GM18907 (cell line): ENCODE measurements around the gene C22orf15.
A peak's percentile ranks its signal among the peaks of the same experiment; 100 is the strongest.

Experiments
- ATAC-seq: cut with Tn5 transposase; IDR thresholded peaks from one replicate; pipeline ENCODE4 v1.9.1; 2021; ENCODE audit warnings: mild to moderate bottlenecking, moderate library complexity; ENCODE audit not compliant: unreplicated experiment

C22orf15 gene

DNA sequence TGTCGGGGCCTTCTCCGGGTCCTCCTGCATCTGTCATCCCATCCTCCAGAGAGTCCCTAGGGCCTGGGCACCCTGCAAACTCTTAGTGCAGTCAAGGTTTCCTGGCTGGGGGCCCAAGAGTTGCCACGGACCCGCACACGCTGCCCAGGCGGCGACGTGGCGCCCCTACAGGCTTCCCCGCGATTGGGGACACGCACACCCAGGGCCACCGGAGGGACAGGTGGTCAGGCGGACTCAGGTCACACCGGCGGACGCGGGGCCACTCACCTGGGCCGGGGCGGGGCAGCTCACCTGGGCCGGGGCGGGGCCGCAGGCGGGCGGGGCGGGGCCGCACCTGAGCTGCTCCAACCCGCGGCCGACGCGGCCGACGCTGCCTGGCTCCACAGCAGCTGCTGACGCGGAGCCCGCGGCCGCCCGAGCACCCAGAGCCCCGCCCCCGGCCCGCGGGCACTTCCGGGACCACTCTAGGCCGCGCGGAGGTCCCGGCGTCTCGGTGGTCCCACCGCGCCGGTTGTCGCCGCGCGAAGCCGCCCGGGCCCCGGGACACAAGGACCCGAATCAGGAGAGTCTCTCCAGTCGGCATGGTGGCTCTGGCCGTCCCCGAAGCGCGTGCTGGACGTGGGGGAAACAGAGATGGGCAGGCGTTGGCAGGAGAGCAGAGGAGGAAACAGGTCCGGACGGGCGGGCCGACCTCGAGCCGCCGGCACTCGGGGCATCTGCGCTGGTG, 11.9 kb upstream of the C22orf15 start, which contains the start of gene ZNF70:
Gene ZNF70, minus strand, starts transcription at position 399 of the 727 bp plus-strand sequence. CDS start 5,972 bp downstream, outside the sequence.
- ATAC-seq = peak; percentile 65

- ATAC-seq = no peak
Observed at GRCh38 chr22:23751441-23751996, 11.3 kb upstream of the C22orf15 start.

DNA sequence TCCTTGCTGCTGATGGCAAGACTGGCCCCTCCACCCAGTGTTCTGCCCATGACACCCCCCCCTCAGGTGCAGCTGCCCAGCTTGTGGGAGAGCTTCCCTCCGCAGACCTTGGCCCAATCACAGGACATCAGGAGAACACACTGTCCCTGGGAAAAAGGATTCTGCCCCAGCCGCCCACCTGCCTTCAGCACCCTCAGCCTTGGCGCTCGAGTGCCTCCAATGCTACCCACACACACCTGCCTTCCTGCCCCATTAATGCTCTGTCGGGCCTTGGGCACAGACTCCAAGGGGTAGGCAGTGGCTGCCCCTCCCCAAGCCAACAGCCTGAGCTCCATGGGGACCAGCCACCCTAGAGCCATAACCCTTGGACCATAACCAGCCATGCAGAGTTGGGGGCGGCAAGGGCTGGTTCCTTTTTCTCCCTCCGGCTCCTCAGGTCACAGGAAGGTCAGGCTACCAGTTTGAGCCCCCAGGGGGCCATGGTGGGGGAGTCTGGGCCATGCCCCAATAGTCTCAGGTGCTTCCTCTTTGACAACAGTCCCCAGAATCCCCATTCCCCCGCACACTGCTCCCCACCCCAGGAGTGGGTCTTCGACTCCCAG, 10.6 kb upstream of the C22orf15 start:
- no peak for ATAC-seq

DNA sequence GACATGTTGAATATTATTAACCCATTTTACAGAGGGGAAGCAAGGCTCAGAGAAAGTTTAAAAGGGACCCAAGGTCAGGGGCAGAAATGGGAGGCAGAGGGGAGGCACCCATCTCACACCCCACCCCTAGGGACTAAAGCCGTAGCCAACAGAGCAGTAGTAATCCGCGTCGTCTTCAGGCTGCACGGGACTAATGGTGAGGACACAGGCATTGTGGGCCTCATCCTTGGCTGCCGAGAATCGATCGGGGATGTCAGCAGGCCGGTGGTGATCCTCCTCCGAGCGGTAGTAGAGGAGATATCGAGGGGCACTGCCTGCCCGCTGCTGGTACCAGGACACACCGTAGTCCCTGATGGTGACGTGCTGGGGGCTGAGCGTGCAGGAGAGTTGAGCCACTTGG, 10.0 kb upstream of the C22orf15 start:
- ATAC-seq = no peak

DNA sequence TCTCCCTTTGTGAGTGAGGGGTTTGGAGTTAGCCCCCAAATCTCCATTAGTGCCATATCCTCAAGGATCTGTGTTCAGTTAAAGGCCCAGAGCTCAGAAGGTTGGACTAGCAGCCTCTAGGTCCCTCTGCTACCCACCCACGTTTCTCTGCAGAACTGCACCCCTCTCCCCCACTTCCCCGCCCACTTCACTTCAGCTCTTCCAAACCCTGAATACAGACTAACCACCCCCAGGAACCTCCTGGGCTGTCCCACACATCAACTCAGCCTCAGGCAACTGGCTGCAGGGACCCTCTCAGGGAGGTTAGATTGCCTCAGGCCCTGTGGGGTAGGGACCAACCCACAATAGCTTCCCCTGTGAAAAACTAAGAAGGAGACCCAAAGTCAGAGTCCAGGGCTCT, 9.4 kb upstream of the C22orf15 start:
- no peak for ATAC-seq

GRCh38 chr22:23754220-23754919, 8.4 kb upstream of the C22orf15 start, which contains the start of gene VPREB3:
Gene VPREB3, minus strand, starts transcription at chr22:23754425. Its CDS starts 62 bp downstream, at chr22:23754363.
- no peak for ATAC-seq

GRCh38 chr22:23754980-23755636, 7.7 kb upstream of the C22orf15 start:
- ATAC-seq = no peak

DNA sequence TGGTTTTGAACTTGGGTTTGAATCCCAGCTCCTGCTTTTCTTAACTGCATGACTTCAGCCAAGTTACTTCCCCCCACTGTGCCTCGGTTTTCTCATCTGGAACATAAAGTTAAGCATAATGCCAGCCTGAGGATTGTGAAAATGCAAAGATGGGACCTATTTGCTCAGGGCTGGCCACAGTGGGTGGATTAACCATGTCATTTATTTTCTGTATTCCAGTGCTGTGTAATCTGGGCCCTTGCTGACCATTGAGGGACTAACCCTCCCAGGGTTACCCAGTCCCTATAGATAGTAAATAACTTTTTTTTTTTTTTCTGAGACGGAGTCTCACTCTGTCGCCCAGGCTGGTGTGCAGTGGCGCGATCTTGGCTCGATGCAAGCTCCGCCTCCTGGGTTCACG, 7.1 kb upstream of the C22orf15 start:
- ATAC-seq = no peak

GRCh38 chr22:23756891-23757290, 5.9 kb upstream of the C22orf15 start:
- no peak for ATAC-seq

GRCh38 chr22:23759566-23759965, 3.2 kb upstream of the C22orf15 start:
- ATAC-seq = no peak

DNA sequence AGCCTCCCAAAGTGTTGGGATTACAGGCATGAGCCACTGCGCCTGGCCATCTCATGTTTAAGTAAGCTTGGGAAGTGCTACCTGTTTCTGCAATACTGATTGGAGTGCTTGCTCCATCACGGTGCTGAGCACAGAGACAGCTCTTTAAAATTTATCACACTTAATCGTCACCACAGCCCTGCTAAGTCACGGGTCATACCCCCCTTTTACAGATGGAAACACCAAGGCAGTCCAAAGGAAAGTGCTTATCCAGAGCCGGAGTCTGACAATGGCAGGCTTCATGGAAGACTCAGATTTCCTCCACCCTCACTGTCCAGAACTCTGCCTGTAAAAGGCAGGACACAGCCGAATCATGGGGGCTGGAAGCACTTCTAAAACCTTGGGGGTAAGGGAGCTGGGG, 2.7 kb upstream of the C22orf15 start:
- no peak for ATAC-seq

GRCh38 chr22:23763579-23763945, 772 bp downstream of the C22orf15 start:
- no peak for ATAC-seq

- ATAC-seq = no peak
Observed at GRCh38 chr22:23763954-23764353, 1.2 kb downstream of the C22orf15 start.

DNA sequence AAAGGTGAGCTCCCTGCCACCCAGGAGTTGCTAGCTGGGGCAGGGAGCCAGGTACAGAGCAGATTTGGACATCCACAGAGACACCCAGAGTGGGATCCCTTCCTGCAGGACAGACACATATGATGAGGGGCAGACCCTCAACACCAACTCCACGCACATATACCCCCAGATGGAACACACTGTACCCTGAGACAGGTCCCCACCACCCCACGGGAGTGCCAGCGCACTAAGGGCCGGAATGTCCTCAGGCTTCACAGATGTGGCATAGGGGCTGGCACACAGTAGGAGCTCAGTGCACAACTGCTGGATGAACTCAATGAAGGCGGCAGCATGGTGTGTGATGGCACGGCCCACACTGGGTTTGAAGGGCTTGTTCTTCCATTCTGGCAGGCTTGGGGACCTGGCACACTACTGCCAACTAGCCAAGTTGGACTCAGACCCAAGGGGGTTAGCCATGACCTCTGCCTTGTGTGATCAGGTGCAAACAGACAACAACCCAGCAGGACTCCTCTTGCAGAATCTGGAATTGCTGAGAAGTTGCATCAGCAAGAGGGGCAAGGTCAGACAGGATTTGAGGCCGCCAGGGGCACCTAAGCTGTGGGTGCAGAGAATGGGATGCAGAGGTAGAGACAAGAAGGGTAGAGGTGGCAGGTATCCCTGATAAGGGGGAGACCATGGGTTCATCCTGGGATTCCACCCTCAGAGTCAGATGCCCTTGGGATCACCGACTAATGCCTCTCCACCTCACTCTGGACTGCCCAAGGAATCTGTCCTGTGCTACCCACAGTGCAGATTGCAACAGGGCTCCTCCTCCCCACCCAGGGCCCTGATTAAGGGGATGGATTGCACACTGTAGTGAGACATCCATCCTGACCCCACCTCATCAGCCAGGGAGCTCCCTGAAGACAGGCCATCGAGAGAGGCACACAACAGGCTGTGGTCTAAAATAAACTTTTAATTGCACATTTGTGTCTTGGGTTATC, 2.4 kb downstream of the C22orf15 start:
- ATAC-seq = no peak

DNA sequence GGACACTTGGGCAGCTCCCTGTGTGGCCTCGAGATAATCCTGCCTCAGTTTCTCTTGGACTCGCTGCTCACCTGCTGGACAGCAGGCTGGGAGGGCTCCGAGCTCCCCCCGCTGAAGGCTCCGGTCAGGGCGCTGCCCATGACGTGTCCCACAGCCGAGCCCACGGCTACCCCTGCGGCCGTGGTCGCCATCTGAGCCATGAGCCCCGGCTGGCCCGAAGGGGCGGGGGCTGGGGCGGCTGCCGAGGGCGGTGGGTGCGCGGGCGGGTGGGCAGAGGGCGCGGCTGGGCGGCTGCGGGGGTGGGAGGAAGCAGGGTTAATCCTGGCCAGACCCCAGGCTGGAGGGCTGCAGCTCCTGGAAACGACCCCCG, 4.5 kb downstream of the C22orf15 start:
- no peak for ATAC-seq

- peak; percentile 45 for ATAC-seq
Observed at GRCh38 chr22:23767673-23768548, 5.1 kb downstream of the C22orf15 start, which contains the start of gene CHCHD10. Gene CHCHD10, minus strand, starts transcription at chr22:23767972. Its CDS starts 98 bp downstream, at chr22:23767874.

DNA sequence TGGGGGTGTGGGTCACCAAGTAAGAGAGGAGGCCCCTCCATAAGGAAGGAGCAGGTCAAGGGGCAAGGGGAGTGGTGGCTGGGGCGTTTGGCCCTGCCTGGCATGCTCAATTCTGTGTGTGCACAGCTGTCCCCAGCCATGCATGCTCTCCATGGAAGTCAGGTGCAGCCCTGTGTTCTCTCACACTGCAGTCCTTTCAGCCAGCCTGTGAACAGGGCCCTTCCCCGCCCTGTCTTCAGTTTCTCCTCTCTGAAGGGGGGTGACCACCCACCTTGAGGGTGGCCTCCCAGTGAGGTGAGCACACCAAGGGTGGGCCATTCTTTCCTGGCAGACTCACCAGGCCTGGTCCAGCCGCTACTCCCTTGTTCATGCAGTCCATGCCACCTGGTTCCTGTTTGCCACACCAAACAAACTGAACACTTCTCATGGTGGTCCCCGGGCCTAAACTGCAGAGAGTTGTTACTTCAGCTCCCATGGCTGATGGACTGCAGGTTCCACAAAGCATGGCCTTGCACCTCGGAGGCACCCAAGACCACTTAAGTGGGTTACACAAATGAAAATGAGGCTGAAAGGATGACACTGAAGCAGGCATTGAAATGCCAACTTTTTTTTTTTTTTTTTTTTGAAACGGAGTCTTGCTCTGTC, 6.7 kb downstream of the C22orf15 start:
- ATAC-seq = no peak

GRCh38 chr22:23772315-23772648, 9.5 kb downstream of the C22orf15 start:
- ATAC-seq = no peak
